GM19025 (cell line): ENCODE results near the gene CD7.
A peak's percentile ranks its signal among the peaks of the same experiment; 100 is the strongest.

ENCODE experiments used
- ATAC-seq: cut with Tn5 transposase; IDR thresholded peaks from one replicate; pipeline ENCODE4 v1.9.1; 2021; ENCODE audit warnings: mild to moderate bottlenecking, low read depth, moderate library complexity; ENCODE audit not compliant: unreplicated experiment

CD7 gene

DNA sequence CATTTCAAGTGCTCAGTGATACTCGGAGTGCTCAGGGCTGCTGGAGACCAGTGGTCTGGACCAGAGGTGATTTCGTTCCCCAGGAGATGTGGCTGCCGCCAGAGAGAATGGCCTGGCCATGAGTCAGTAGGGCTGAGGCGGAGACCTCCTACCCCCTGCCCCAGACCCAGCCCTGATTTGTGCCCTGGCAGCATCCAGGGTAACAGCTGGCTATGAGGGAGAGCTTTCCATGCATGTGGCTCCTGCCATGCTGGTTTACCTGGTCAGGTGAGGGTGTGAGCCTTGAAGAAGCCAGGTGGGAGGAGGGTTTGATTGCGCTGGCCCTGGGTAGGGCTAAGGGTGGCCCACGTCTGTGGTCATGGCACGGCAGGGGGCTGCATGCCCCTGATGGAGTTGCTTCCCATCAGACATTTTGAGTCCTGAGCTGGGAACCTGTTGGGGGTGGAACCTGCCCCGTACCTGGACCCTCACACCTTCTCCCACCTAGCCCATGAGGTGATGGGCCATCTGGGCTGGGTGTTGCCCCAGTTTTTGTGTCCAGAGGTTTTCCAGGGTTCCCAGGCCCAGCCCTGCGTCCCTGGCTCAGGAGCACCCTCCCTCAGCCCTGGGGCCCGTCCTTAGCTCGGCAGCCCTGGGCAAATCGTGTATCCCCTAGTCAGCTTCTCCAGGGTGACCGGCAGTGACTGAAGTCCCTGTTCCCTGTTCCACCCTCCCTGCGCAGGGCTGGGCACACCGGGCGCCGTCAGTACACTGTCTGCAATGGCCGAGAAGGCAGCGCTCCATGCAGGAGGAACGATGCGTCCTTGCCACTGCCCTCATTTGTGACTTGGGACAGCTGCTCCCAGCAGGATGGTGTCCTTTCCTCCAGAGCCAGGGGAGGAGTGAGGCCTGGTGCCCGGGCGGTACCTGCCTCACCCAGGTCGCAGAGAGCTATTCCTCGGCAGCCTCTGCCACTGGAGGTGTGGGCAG lies 34.9 kb downstream of the CD7 start:
- no peak for ATAC-seq

DNA sequence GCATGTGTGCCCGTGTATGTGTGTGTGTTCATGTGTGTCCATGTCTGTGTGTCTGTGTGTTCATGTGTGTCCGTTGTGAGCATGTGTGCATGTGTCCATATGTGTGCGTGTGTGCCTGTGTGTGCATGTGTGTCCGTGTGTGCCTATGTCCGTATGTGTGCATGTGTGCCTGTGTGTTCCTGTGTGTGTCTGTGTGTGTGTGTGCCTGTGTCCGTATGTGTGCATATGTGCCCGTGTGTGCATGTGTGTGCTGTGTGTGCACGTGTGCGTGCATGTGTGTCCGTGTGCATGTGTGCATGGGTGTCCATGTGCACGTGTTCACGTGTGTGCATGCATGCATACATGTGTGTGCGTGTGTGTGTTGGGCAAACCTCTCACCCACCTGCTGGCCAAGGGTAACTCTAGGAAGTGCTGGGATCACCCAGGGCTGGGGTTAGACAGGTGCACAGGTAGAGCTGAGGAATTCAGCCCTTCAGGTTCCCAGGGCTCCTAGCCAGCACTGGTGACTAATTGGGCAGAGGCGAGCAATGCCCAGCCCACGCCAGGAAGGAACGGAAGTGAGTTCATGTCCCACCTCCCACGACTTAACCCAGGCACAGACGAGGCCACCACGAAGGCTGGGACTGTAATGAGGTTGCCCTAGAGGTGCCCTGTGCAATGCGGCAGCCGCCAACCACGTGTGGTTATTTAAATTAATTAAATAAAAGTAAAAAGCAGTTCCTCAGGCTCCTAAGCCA lies 35.7 kb downstream of the CD7 start:
- ATAC-seq = no peak

DNA sequence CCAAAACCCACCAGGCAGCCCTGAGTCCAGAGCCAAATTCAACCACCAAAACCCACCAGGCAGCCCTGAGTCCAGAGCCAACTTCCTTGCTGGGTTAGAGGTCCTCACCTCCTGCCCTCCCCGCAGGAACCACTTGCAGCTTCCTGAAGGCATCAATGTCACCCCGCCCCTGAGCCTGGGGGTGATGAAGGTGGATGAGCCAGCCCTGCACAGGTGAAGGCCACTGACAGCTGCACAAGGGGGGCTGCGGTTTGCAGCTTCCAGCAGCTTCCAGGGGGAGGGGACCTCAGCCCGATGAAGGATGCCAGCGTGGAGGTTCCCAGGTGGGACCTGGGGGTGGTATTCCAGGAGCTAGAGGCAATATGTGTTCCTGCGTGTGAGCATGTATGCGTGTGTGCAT lies 36.3 kb downstream of the CD7 start:
- no peak for ATAC-seq

DNA sequence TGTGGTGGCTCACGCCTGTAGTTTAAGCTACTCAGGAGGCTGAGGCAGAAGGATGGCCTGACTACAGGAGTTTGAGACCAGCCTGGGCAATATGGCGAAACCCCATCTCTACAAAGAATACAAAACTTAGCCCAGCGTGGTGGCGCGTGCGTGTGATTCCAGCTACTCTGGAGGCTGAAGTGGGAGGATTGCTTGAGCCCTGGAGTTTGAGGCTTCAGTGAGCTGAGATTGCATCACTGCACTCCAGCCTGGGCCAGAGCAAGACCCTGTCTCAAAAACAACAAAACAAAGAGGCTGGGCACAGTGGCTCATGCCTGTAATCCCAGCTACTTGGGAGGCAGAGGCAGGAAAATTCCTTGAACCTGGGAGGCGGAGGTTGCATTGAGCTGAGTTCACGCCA lies 36.9 kb downstream of the CD7 start:
- no peak for ATAC-seq

DNA sequence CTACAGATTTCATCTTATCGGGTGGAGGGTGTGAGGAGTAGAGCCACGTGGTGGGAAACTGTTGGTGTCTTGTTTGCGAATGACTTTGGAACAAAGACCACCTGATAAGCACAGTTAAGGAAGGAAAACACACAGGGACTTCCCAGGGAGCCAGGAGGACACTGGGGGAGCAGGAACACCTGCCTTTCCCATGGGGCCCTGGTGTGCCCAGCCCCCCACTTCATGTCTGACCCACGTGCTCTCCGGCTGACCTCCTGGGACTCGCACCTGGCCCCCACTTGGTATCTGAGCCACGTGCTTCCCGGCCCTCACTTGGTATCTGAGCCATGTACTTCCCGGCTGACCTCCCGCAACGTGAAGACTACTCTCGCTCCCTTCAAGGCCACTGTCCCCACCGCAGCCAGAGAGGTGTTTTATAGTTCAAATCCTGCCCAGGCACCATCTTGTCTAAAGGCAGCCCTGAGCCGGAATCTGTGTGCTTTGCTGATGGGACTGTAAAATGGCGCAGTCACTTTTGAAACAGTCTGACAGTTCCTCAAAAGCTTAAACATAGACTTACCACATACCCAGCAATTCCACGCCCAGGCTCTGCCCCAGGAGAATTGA lies 38.5 kb downstream of the CD7 start:
- no peak for ATAC-seq

DNA sequence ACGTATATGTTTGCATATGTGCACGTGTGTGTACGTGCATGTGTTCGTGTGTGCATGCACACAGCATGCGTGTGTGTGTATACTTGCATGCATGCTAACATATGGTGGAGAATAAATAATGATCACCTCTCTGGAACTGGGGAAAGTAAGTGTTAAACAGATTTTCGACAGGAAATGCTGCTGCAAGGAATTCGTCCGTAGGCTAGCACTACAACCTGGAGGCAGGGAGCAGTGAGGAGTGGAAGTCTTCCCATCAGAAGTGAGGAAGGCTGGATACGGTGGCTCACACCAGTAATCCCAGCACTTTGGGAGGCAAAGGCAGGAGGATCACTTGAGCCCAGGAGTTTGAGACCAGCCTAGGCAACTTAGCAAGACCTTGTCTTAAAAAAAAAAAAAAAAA lies 39.1 kb downstream of the CD7 start:
- ATAC-seq = no peak

DNA sequence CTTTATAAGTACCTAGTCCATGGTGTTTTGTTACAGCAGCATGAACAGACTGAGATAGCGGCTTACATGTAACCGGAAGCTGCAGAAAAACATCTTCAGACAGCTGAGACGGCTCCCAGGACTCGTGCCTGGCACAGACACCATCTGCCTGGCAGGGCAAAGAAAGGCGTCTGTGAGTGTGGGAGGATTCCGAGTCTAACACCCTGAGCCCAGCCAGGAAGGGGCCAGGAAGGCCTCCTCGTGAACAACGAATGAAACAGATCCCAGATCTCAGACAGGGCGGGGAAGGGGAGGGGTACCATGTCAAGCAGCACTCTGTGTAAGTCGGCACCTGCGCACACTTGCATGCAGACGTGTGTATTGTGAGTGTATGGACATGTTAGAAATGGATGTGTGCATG lies 39.6 kb downstream of the CD7 start:
- ATAC-seq = no peak

DNA sequence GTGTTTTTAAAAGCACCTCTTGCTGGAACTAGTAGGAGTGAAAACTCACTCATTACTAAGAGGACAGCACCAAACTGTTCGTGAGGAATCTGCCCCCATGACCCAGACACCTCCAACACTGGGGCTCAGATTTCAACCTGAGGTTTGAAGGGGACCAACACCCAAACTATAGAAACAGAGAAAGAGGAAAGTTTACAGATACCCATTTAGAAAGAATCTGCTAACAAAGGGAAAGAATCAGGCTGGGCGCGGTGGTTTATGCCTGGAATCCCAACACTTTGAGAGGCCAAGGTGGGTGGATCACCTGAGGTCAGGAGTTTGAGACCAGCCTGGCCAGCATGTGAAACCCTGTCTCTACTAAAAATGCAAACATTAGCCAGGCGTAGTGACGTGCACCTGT lies 40.5 kb downstream of the CD7 start:
- ATAC-seq = no peak

DNA sequence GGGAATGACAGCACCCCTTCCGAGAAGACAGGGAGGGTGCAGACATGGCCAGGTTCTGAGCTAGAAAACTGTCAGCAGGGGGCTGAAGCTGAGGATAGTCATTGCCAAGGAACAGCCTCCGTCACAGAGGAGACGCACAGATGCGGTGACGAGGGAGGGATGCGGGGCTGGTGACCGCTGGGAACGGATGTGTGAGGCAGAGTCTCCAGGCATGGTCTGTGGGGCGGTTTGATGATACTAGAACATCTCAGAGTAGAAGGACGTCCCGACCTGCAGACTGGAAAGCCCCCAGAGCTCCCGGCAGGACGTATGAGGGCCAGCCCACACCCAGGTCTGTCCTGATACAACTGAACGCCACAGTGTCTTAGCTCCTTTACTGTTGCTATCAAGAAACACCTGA lies 42.1 kb downstream of the CD7 start:
- no peak for ATAC-seq

DNA sequence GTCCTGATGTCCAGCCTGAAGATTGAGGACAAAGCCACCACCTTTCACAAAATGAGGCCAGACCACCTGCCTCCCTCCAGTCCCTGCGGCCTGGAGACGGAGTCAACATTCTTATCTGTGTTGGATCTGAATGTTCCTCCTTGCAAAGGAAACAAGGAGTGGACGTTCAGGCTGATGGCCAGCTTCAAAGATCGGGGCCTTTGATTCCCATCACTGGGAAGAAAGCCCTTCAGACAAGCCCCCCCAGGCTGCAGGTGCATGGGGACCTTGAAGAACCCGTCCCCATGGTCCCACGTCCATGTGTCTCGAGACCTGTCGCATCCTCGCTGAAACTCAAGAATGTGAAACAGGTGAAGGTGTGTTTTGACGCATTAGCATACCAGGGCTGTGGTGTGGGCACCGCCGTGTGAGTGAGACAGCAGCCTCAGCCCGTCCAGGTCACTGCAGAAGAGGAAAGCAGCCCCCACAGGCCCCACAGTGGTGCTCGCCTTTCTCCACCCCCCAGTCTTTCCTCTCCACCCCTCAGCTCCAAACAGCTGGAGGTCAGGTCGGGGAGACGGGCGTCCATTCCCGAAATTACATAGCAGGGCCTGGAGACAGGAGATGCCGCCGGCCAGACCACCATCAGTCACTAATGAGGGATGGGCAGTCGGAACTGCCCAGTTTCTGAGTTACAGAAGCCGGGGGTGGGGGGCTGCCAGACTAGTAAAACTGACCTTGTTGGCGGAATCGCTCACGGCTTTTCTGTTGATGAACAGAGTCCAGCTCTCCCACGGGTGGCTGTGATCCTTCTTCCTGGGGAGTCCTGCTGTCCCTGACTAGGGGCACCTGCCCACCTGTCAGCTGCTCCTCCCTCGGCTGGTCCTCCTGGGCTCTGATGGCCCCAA lies 43.0 kb downstream of the CD7 start:
- ATAC-seq = no peak

DNA sequence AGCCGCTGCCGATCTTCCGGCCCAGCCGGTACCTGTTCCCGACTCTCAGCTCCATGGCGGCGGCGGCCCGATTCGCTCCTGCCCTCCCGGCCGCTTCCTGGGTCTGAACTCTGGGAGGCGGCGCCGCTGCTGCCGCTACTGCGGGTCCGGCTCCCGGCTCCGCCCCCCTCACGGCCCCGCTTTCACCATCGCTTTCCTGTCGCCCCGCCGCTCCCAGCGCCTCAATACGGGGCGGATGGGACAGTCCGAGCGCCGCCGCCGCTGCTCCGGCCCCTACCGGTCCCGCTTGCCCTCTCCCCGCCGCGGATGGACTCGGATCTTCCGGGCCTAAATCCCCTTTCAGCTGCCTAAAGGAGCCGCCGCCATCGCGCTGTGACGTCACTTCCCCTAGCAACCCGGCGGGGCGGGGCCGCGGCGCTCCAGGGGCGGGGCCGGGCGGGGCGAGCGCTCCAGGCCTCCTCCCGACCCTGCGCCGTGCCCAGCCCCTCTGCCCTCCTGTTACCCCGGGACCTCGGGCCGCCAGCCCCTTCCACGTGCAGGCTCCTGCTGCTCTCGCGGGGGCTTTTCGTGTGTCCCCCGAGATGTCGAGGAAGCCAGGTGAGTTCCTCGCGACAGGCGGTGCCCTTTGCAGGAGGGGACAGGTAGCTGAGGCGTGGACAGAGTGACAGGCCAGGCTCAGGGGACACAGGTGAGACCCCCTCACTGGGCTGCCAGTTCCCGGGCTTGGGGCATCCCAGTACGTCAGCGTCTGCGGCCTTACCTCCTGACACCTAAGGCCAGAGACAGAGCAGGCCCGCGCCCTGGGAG lies 43.9 kb downstream of the CD7 start, which contains the start of gene CSNK1D:
Gene CSNK1D, minus strand, starts transcription at position 374 of the 807 bp plus-strand sequence. Its CDS starts 319 bp downstream, at position 55.
- peak; percentile 69 for ATAC-seq

DNA sequence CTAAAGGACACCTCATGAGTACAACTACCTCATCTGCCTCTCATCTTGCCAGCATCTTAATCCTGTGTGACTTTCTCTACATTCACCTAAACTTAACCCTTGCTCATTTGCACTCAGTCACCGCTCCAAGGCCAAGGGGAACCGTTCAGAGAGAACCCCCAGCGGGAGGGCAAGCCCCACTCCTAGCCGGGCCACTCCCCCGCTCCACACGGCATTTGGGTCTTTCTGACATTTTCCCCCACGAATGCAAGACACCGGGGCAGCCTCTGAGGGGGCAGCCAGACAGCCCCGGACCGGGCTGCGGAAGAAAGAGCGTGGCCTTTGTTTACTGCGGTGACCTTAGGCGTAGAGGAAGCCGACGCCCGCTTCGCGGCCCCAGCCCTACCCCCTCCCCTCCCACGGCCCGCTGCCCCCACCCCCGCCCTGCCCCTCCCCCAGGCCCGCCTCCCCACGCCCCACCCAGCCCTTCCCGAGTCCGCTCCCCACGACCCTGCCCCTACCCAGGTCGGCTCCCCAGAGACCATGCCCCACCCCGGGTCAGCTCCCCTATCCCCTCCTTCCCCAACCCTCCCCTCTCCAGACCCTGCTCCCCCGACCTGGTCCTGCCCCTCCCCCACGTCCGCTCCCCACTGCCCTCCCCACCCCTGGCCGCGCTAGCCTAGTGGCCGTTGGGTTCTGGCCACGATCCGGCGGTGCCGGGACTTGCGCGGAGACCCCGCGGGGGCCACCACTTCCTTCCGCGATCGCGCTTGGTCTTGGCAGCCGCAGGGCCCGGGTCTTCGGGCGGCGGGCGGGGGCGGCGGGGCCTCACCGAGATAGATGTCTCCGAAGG lies 44.7 kb downstream of the CD7 start:
- ATAC-seq = no peak

DNA sequence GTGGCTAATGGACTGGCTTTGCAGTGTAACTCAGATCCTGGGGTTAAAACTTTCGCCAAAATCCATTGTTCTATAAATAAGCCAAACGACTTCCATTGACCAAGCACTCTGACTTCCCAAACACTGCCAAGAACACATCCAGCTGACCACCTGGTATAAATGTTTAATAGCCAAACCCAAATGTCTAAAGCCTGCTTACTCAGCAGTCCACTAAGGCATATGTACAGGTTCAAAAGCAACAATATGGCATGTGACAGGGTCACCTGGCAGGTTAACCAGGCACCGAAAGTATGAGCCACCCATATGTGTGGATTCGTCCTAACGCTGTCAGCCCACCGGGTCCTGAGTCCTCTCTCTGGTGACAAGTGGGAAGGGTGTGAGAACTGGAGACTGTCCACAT lies 46.0 kb downstream of the CD7 start:
- ATAC-seq = no peak

DNA sequence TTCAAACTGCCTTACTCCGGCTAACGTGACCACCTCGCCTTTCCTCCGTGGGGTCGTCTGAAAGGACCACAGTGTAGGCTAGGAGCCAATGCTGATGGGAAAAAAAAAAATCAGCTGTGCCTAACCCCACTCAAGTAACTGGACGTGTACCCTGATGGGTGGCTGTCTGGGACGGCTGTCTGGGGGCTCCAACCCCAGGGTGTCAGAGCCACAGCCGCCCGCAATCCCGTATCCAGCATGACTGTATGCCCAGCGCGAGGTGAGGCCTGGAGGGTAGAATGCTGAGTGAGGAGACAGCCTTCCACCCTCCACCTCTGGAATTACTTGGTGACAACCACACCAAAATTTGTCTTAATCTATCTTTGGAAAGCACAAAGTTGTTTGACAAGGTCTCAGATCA lies 46.8 kb downstream of the CD7 start:
- ATAC-seq = no peak

DNA sequence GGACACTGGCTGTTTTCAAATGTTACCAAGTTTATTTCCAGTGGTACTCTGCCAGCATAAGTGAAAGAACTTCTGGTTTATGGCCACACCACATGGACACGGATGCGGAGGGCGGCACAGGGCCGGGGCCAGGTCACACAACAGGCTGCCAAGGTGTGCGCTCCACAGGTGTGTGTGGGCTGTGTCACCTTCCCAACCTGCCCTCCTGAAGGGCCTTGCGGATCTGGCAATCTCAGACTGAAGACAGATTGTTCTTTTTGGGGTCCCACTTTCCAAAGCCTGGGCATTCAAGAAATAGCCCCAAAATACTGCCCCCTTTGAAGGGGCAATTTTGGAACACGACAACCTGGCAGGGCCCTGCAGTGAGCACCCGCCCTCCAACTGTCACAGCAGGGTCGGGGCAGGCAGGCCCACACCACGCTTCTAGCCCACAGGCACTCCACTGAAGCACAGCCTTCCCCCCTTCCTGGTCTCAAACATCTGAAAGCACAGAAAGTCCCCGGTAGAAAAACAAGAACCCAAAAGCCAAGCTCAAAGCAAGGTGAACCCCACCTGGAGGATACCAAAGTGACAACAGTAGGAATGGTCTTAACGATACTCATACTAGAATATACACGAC lies 47.4 kb downstream of the CD7 start:
- ATAC-seq = no peak

DNA sequence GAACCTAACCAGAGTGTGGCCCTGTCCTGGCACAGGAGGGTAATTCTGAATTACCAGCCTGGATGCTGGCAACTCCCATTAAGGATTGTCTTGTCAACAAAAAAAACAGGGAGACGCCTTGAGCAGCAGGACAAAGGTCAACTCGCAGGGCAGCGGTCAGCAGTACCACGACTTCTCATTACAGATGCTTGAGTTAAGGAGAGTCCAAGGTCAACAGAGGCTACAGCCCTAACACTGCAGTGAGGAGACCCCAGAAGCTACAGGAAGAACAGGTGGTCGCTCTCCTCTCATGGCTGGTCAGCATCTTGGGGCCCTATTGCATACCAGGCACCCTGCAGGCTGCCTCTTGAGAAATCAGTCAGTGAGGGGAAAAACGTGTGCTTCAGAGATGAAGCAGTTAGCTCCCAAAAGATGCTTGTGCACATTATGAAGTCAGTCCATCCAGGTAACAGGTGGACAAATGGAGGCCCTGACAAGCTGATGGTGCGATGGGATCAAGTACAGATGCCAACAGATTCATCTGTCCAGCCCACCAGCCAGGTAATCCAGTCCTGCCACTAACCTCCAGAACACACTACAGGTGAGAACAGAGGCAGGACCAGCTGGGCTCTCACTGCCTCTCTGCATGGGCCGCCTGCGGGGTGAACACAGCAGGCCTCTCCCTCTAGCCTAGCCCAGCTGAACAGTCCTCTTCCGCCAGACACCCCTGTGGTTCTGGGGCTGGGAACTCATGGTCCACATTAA lies 48.1 kb downstream of the CD7 start:
- ATAC-seq = no peak

DNA sequence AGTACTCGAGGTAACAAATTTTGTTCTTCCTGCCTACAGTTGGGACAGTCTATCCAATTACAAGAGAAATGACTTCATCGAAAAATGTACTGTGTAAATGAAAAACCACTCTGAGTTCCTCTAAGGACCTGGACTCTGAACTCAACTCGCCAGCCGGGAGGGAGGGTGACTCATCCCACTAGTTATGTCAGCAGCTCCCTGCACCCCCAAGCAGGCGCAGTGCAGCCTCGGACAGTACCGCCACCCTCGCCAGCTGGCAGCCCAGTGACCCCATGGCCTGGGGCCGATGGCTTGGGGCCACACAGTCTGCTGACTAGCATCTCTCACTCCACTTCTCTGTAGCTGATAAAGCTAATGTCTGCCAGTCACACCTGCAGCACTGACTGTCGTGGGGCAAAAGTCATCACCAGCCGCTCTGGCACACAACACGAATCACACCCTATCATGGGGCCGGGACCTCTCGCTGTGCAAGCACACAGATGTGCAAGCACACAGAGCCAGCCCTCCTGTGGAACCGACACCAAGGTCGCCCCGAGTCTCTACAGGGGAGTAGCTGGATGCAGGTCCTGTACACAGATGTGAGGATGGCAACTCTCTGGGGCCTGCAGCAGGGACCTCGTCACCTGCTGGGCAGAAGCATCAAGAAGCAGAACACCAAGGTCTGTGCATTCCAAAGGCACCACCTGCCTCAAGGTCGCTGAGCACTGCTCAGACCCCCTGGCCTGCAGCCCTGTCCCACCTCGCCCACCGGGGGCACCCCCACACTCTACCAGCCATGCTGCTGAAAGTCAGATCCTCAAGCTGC lies 49.6 kb downstream of the CD7 start:
- no peak for ATAC-seq
